Left lung (tissue), 10 donors: Measurements from ENCODE around the gene ENAH. TPM values are rescaled to one million over a fixed set of nuclear protein-coding genes. Genes with fewer than 3 reads are reported as not detected.

Experiments
- ATAC-seq: fragments of 200-7000 bp; cut with Tn5 transposase; one replicate; pipeline ENCODE4 v1.9.1; 2020; ENCODE audit warnings: moderate library complexity
- DNase-seq, 4 donors: peaks; one replicate each; pipeline ENCODE4 v3.0.0-alpha.2; 2013 to 2020
- H3K27ac ChIP-seq, 2 donors: fragments of 200-600 bp; sonication (generic) in 1 of 2; one replicate each; pipeline versions ENCODE4 v1.5.0 to v1.8.0; 2020 to 2021
- H3K27me3 ChIP-seq, 2 donors: fragments of 200-600 bp; sonication (generic) in 1 of 2; one replicate each; pipeline versions ENCODE4 v1.5.0 to v1.8.0; 2020 to 2021
- H3K36me3 ChIP-seq, 2 donors: fragments of 200-600 bp; sonication (generic) in 1 of 2; one replicate each; pipeline versions ENCODE4 v1.5.0 to v1.8.0; 2020 to 2021
- H3K4me1 ChIP-seq, 2 donors: fragments of 200-600 bp; one replicate each; pipeline ENCODE4 v1.8.0; 2021
- H3K4me3 ChIP-seq, 2 donors: fragments of 200-600 bp; sonication (generic) in 1 of 2; one replicate each; pipeline versions ENCODE4 v1.5.0 to v1.8.0; 2020 to 2021; ENCODE audit warnings: mild to moderate bottlenecking in 1 of 2
- H3K9me3 ChIP-seq, 2 donors: fragments of 200-600 bp; sonication (generic) in 1 of 2; one replicate each; pipeline versions ENCODE4 v1.5.0 to v1.8.0; 2020 to 2021
- CTCF ChIP-seq, 2 donors: fragments of 200-600 bp; sonication (generic) in 1 of 2; IDR thresholded peaks; one replicate each; pipeline versions ENCODE4 v1.5.0 to v1.8.0; 2021; ENCODE audit warnings: antibody characterized with exemption in 2 of 2
- intact Hi-C, 2 donors: fragments of 100-400 bp; cut with DNase I; formaldehyde crosslinking; loops; one replicate each; pipeline versions ENCODE4 v1.11.2 to v1.14.2; 2022
- polyA plus RNA-seq, 6 donors: library from polyadenylated mRNA; unstranded; fragments of 120-200 nt; gene quantifications; one replicate each; pipeline ENCODE4 v1.2.1, GENCODE V29; 2013; ENCODE audit not compliant: insufficient read length in 6 of 6
- total RNA-seq, 2 donors: library from RNA; stranded (reverse); fragmentation: NEBNext Ultra II Directional; extraction: Animal tissue kit (Norgen Biotek cat#: 25700); gene quantifications; one replicate each; pipeline ENCODE4 v1.2.1, GENCODE V29; 2021
- donor health status: DM: no; HTN: yes; CAD: no.
- donor health status: DM: no; HTN: no; CAD: no.

The ENAH gene
- total and polyA plus RNA-seq, 8 donors: 106 to 255 (median 237) TPM

- no peak for TF ChIP-seq CTCF (IDR thresholded peaks at IDR 0.05)
- intact Hi-C loops: no loop called here
- Histone ChIP-seq H3K27ac (no peak overlapping the region), H3K27me3 (no peaks in the 10 kb centered on the region), H3K36me3 (no peaks in the 10 kb centered on the region), H3K9me3 (no peaks in the 10 kb centered on the region), H3K4me1 (peaks cover 10% of the 10 kb centered on the region in 2 donors), H3K4me3 (no peak overlapping the region)
- ATAC-seq (peak; percentile 56), DNase-seq (no peak)
Measured at GRCh38 chr1:225597926-225598575, 54.9 kb downstream of the ENAH start.

- Histone ChIP-seq H3K36me3 (no peaks in the 10 kb centered on the region), H3K27ac (no peak overlapping the region), H3K27me3 (no peaks in the 10 kb centered on the region), H3K9me3 (no peaks in the 10 kb centered on the region), H3K4me3 (no peak overlapping the region), H3K4me1 (no peaks in the 10 kb centered on the region)
- DNase-seq: no peak
- ATAC-seq: no peak
- TF ChIP-seq CTCF (IDR thresholded peaks at IDR 0.05): no peak
- intact Hi-C loops: no loop called here
Measured at GRCh38 chr1:225596736-225597135, 56.2 kb downstream of the ENAH start.

DNA sequence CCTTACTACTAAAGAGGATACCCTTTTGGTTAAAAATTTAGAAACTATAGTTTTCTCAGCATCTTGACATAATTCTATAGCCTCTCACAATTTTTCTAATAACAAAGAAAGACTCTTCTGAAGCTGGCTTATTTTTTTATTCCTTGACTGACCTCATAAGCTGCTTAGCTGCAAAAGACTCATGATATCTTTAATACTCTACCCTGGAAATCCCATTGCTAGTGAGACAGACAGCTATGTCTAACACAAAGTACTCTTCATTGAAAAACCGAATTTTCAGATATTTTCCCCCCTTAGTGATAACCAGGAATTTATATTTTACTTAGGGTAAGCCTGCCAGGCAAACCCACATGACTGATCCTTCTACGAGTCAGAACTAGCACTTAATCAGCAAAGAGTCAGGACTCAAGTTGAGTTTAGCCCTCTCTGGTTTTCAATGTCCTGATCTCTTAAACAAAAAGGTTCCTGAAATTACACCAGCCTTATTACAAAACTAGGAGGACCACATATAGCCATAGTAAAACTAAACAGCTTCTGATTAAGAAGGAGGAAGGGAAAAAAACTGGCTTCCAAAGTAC is 56.9 kb downstream of the ENAH start:
- no peak overlapping the region for H3K4me3 ChIP-seq
- no peak for DNase-seq
- H3K9me3 ChIP-seq: no peaks in the 10 kb centered on the region
- no peaks in the 10 kb centered on the region for H3K27me3 ChIP-seq
- H3K4me1 ChIP-seq: no peaks in the 10 kb centered on the region
- peak; percentile 17 for ATAC-seq
- no peaks in the 10 kb centered on the region for H3K36me3 ChIP-seq
- intact Hi-C loops: no loop called here
- no peak overlapping the region for H3K27ac ChIP-seq
- TF ChIP-seq CTCF (IDR thresholded peaks at IDR 0.05): no peak

DNA sequence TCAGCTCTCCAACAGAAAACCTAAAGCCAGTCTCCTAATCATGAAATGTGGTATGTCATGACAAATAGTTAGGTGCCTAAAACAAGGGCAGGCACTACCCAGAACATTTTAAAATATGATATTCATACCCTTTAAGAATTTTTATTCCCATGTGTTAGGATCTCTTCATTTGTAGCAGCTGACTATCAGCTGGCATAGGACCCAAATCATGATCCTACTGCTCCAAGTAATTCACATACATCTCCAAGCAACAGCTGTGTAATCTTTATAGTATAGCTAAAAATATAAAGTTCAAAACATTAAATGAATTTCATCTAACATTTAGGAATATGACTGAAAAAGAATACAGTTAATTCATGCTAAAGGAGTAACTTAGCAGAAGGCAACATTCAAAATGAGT is 57.5 kb downstream of the ENAH start:
- no peak for TF ChIP-seq CTCF (IDR thresholded peaks at IDR 0.05)
- ATAC-seq: no peak
- DNase-seq: no peak
- no peak overlapping the region for H3K27ac ChIP-seq
- no peaks in the 10 kb centered on the region for H3K4me1 ChIP-seq
- H3K4me3 ChIP-seq: no peak overlapping the region
- intact Hi-C loops: no loop called here
- no peaks in the 10 kb centered on the region for H3K27me3 ChIP-seq
- no peaks in the 10 kb centered on the region for H3K36me3 ChIP-seq
- H3K9me3 ChIP-seq: no peaks in the 10 kb centered on the region

DNA sequence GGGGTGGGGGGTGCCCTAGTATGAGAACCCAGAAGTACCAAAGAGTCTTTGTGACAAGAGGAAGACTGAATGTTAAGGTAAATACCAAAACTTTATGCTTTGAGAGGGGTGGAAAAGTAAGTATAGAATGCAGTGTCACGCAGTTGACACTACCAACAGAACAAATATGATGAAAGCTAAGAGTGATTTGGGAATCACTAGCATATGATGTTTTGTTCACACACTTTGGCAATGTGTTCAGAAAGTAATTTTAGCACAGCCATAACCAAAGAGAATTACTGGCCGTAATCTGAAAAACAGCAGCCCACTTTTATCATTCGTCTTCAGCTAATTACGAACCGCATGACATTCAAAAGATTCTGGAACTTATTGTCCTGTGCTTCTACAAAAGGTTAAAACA is 59.5 kb downstream of the ENAH start:
- Histone ChIP-seq H3K27me3 (no peaks in the 10 kb centered on the region), H3K36me3 (no peaks in the 10 kb centered on the region), H3K4me3 (no peak overlapping the region), H3K9me3 (no peaks in the 10 kb centered on the region), H3K4me1 (no peaks in the 10 kb centered on the region), H3K27ac (no peak overlapping the region)
- TF ChIP-seq CTCF (IDR thresholded peaks at IDR 0.05): no peak
- no peak for DNase-seq
- no peak for ATAC-seq
- intact Hi-C loops: no loop called here
